Measurements from ENCODE around the gene TNFSF18. TPM values are rescaled to one million over a fixed set of nuclear protein-coding genes. Genes with fewer than 3 reads are reported as not detected.

Gene TNFSF18
- total RNA-seq, 1 experiment from 2014 or later: not detected

- ChIA-PET CTCF (no interaction called here), POLR2A (interaction anchor here (0.6 kb wide), 1 partner anchor 523 kb away, joined by 3 read pairs; no protein-coding TSS in a partner anchor)
- no TSS peak for BruUV-seq (replicated peaks)
- H3K27me3 ChIP-seq (ENCODE audit: control insufficient read depth, insufficient read depth, low read length): no peaks in the 10 kb centered on the region
- ATAC-seq (no peak), DNase-seq (ENCODE audit: low read depth, low spot score) (no peak)
- in situ Hi-C loops (cut with HindIII; ENCODE audit: low pct_unique_long_range_greater_than_20kb, low sequenced_read_pairs): no loop called here
- H3K9me3 ChIP-seq (ENCODE audit: control insufficient read depth, insufficient read depth, low read depth, low read length): no peaks in the 10 kb centered on the region
- no peaks in the 10 kb centered on the region for H3K4me1 ChIP-seq (ENCODE audit: control insufficient read depth, insufficient read depth, low read length)
- intact Hi-C loops (cut with micrococcal nuclease; ENCODE audit: unreplicated experiment): no loop called here
- H3K4me3 ChIP-seq (ENCODE audit: low read depth in 2 of 2, low read length in 2 of 2): no peak overlapping the region
- no peak overlapping the region for H3K27ac ChIP-seq (ENCODE audit: low read length)
- TF ChIP-seq SIN3A (IDR thresholded peaks at IDR 0.05; ENCODE audit: borderline replicate concordance, insufficient read depth, low read depth, low read length) (no peak), TCF7L2 (IDR thresholded peaks at IDR 0.05; ENCODE audit: low read depth, low read length) (no peak), CTCF (IDR thresholded peaks at IDR 0.05) (no peak), REST (IDR thresholded peaks at IDR 0.05; ENCODE audit: insufficient read depth in 1 of 2, low read depth in 2 of 2, low read length in 1 of 2) (no peak), POLR2AphosphoS5 (IDR thresholded peaks at IDR 0.05; ENCODE audit: low read depth, low read length) (no peak)
- no peaks in the 10 kb centered on the region for H3K36me3 ChIP-seq (ENCODE audit: control insufficient read depth, insufficient read depth, low read length)
Measured at GRCh38 chr1:173093691-173094445, 43.1 kb upstream of the TNFSF18 start.

- Histone ChIP-seq H3K27ac (ENCODE audit: low read length) (no peak overlapping the region), H3K4me1 (ENCODE audit: control insufficient read depth, insufficient read depth, low read length) (no peaks in the 10 kb centered on the region), H3K9me3 (ENCODE audit: control insufficient read depth, insufficient read depth, low read depth, low read length) (no peaks in the 10 kb centered on the region; the same call in 1 of the 2 replicates), H3K4me3 (ENCODE audit: low read depth in 2 of 2, low read length in 2 of 2) (no peak overlapping the region), H3K36me3 (ENCODE audit: control insufficient read depth, insufficient read depth, low read length) (no peaks in the 10 kb centered on the region), H3K27me3 (ENCODE audit: control insufficient read depth, insufficient read depth, low read length) (no peaks in the 10 kb centered on the region)
- POLR2A ChIA-PET: no interaction called here
- in situ Hi-C loops (cut with HindIII; ENCODE audit: low pct_unique_long_range_greater_than_20kb, low sequenced_read_pairs) (no loop called here), intact Hi-C loops (cut with micrococcal nuclease; ENCODE audit: unreplicated experiment) (no loop called here)
- ATAC-seq (no peak), DNase-seq (ENCODE audit: low read depth, low spot score) (no peak)
- BruUV-seq (replicated peaks): no TSS peak
- TF ChIP-seq SIN3A (IDR thresholded peaks at IDR 0.05; ENCODE audit: borderline replicate concordance, insufficient read depth, low read depth, low read length) (no peak), TCF7L2 (IDR thresholded peaks at IDR 0.05; ENCODE audit: low read depth, low read length) (no peak), CTCF (IDR thresholded peaks at IDR 0.05) (no peak), POLR2AphosphoS5 (IDR thresholded peaks at IDR 0.05; ENCODE audit: low read depth, low read length) (no peak), REST (IDR thresholded peaks at IDR 0.05; ENCODE audit: insufficient read depth in 1 of 2, low read depth in 2 of 2, low read length in 1 of 2) (no peak)
- CTCF ChIA-PET: no interaction called here
Measured at GRCh38 chr1:173084292-173084691, 33.6 kb upstream of the TNFSF18 start.

Data from Panc1 (cell line).